Adrenal gland (tissue), 12 donors: ENCODE measurements around the gene TIMM50. TPM values are rescaled to one million over a fixed set of nuclear protein-coding genes. Genes with fewer than 3 reads are reported as not detected.
A peak's percentile ranks its signal among the peaks of the same experiment; 100 is the strongest.

ENCODE experiments used
- DNase-seq, 7 donors: peaks; one replicate each; pipeline ENCODE4 v3.0.0-alpha.2; 2019 to 2020
- H3K27ac ChIP-seq, 5 donors: fragments of 200-600 bp; sonication (generic) in 4 of 5; 1 replicate in 3 of 5; 2 replicates in 2 of 5; pipeline versions ENCODE4 v1.5.1 to v1.8.0; 2016 to 2020; ENCODE audit warnings: mild to moderate bottlenecking in 1 of 5
- H3K27me3 ChIP-seq: fragments of 200-600 bp; 2 replicates; pipeline ENCODE4 v1.8.0; 2021
- H3K36me3 ChIP-seq, 2 donors: fragments of 200-600 bp; replicated peaks in 1 of 2; 1 replicate in 1 of 2; 2 replicates in 1 of 2; pipeline versions ENCODE4 v1.5.1 to v1.8.0; 2018 to 2022
- H3K4me1 ChIP-seq, 2 donors: fragments of 200-600 bp; replicated peaks in 1 of 2; 1 replicate in 1 of 2; 2 replicates in 1 of 2; pipeline versions ENCODE4 v1.5.1 to v1.8.0; 2018 to 2021
- H3K4me3 ChIP-seq, 4 donors: fragments of 200-600 bp; sonication (generic) in 3 of 4; one replicate each; pipeline ENCODE4 v1.5.1; 2016 to 2018
- H3K9me3 ChIP-seq, 3 donors: fragments of 200-600 bp; sonication (generic) in 1 of 3; replicated peaks in 1 of 3; 1 replicate in 2 of 3; 2 replicates in 1 of 3; pipeline versions ENCODE4 v1.5.1 to v1.8.0; 2016 to 2021
- POLR2A ChIP-seq, 2 donors: fragments of 450-650 bp; IDR thresholded peaks; one replicate each; pipeline ENCODE4 v1.6.1; 2017; ENCODE audit warnings: antibody characterized with exemption in 2 of 2, mild to moderate bottlenecking in 2 of 2, moderate library complexity in 1 of 2
- WGBS, 4 donors: extraction: QIAGEN DNeasy Blood & Tissue Kit in 2 of 4; methylation state at CpG; one replicate each; pipeline versions ENCODE4 v1.1.5 to v1.1.7; 2013 to 2017; 5-methylcytosine and 5-hydroxymethylcytosine counted together
- intact Hi-C, 2 donors: fragments of 100-400 bp; cut with DNase I; formaldehyde crosslinking; loops; one replicate each; pipeline versions ENCODE4 v1.14.1 to v1.15.0; 2022 to 2023
- polyA plus RNA-seq, 3 donors: library from polyadenylated mRNA; stranded (reverse); fragments of 200-250 nt in 2 of 3; fragments of 350-450 nt in 1 of 3; fragmentation: Illumina TruSeq in 1 of 3; extraction: RNeasy Lipid Tissue Mini Kit (QIAGEN cat#74804) in 1 of 3; gene quantifications; one replicate each; pipeline ENCODE4 v1.2.3, GENCODE V29; 2013 to 2014
- total RNA-seq, 9 donors: library from RNA; depleted of rRNA in 4 of 9; stranded (reverse); fragments of >200 nt in 4 of 9; fragments of 120-200 nt in 1 of 9; fragmentation: NEBNext Ultra II Directional in 1 of 9; extraction: Animal tissue kit (Norgen Biotek cat#: 25700) in 1 of 9; gene quantifications; one replicate each; pipeline versions ENCODE4 v1.1.0 to v1.2.4, GENCODE V29; 2013 to 2023
- TF ChIP-seq, protein P1 (sequence below), 6 experiments: fragments of 450-650 bp in 4 of 6; fragments of 200-600 bp in 2 of 6; sonication (generic) in 1 of 6; IDR thresholded peaks; 1 replicate in 5 of 6; 2 replicates in 1 of 6; pipeline versions ENCODE4 v1.5.1 to v1.8.0; 2016 to 2021; ENCODE audit warnings: antibody characterized with exemption in 6 of 6, mild to moderate bottlenecking in 2 of 6, moderate library complexity in 1 of 6
- donor health status: healthy with polysubstance abuse.
- donor health status: Bipolar disorder and iron deficiency.
- donor health status: DM: yes; HTN: yes; CAD: no.
- donor health status: DM: no; HTN: no; CAD: no.
- donor health status: DM: no; HTN: no; CAD: no.
- donor health status: DM: yes; HTN: yes; CAD: no.

Gene TIMM50
- total and polyA plus RNA-seq, 12 donors = 52.8 to 147 (median 68.1) TPM

DNA sequence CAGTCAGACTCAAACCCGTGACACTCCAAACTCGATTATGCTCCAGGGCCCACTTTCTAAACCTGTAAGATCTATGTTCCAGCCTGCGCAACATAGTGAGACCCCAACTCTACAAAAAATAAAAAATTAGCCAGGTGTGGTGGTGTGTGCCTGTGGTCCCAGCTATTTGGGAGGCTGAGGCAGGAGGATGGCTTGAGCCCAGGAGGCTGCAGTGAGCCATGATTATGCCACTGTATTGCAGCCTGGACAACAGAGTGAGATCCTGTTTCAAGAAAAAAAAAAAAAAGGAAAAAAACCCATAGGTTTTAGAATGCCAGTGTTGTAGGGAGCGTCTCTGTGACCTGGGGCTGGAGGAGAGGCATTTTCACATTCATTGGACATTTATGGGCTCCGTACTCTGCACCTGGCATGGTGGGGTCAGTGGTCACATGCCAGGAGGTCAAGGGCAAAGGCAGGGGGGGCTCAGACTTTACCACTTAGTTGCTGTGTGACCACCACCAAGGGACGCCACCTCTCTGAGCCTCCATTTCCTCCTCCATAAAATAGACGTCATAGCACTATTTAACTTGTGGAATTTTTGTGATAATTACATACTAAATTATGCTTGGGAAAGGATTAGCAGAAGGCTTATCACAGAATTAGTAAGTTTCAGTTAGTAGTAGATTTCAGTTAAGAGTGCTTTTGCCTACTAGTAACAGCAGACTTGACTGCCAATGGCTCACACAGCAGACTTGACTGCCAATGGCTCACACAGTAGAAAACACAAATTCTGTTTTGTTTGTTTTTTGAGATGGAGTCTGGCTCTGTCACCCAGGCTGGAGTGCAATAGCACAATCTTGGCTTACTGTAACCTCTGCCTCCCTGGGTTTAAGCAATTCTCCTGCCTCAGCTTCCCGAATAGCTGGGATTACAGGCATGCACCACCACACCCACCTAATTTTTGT, 40.2 kb downstream of the TIMM50 start:
- no peak for DNase-seq
- no peaks in the 10 kb centered on the region for H3K36me3 ChIP-seq
- WGBS, 4 donors = 83 to 92% (median 87%) methylated on average over 8 of the region's 8 CpGs
- no peak overlapping the region for H3K4me3 ChIP-seq
- peaks cover 8% of the 10 kb centered on the region for H3K27me3 ChIP-seq
- intact Hi-C loops = no loop called here
- no peaks in the 10 kb centered on the region for H3K4me1 ChIP-seq
- H3K9me3 ChIP-seq = no peaks in the 10 kb centered on the region
- H3K27ac ChIP-seq = no peak overlapping the region
- TF ChIP-seq POLR2A (IDR thresholded peaks at IDR 0.05) = no peak
- TF ChIP-seq, protein P1, sequence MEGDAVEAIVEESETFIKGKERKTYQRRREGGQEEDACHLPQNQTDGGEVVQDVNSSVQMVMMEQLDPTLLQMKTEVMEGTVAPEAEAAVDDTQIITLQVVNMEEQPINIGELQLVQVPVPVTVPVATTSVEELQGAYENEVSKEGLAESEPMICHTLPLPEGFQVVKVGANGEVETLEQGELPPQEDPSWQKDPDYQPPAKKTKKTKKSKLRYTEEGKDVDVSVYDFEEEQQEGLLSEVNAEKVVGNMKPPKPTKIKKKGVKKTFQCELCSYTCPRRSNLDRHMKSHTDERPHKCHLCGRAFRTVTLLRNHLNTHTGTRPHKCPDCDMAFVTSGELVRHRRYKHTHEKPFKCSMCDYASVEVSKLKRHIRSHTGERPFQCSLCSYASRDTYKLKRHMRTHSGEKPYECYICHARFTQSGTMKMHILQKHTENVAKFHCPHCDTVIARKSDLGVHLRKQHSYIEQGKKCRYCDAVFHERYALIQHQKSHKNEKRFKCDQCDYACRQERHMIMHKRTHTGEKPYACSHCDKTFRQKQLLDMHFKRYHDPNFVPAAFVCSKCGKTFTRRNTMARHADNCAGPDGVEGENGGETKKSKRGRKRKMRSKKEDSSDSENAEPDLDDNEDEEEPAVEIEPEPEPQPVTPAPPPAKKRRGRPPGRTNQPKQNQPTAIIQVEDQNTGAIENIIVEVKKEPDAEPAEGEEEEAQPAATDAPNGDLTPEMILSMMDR (IDR thresholded peaks at IDR 0.05) = no peak

DNA sequence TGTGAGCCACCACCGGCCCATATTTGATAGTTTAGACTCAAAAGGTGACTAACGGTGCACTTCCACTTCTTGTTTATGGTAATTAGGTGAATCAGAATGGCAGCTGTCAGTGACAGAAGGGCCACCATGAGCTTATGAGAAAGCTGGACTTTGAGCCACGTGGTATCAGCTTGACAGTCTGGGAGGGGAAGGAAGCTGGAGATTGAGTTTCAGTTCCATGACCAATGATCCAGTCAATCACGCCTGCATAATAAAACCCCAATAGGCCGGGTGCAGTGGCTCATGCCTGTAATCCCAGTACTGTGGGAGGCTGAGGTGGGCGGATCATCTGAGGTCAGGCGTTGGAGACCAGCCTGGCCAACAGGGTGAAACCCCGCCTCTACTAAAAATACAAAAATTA, 43.9 kb downstream of the TIMM50 start:
- Histone ChIP-seq H3K36me3 (no peaks in the 10 kb centered on the region), H3K9me3 (no peaks in the 10 kb centered on the region), H3K4me1 (no peaks in the 10 kb centered on the region), H3K27me3 (no peaks in the 10 kb centered on the region), H3K4me3 (no peak overlapping the region), H3K27ac (no peak overlapping the region)
- WGBS, 4 donors = 80 to 94% (median 85%) methylated on average over 7 to 8 of the region's 8 CpGs
- no peak for DNase-seq
- no peak for TF ChIP-seq POLR2A (IDR thresholded peaks at IDR 0.05)
- TF ChIP-seq, protein P1 (IDR thresholded peaks at IDR 0.05) = no peak
- intact Hi-C loops = no loop called here

DNA sequence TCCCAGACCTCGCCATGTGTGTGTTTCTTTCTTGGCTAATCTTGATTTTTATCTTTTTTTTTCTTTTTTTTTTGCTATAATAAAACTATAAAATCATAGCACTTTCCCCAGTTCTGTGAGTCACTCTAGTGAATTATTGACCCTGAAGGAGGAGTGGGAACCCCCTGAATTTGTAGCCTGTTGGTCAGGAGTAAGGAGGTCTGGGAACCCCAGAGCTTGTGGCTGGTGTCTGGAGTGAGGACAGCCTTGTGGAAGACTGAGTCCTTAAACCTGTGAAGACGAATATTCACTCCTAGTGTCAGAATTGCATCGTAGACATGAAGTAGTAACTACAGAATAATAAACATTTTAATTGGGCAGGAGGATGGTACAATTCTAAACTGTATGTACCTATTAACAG, 44.6 kb downstream of the TIMM50 start:
- WGBS, 4 donors = 91 to 99% (median 96%) methylated on average over 3 of the region's 3 CpGs
- intact Hi-C loops = no loop called here

DNA sequence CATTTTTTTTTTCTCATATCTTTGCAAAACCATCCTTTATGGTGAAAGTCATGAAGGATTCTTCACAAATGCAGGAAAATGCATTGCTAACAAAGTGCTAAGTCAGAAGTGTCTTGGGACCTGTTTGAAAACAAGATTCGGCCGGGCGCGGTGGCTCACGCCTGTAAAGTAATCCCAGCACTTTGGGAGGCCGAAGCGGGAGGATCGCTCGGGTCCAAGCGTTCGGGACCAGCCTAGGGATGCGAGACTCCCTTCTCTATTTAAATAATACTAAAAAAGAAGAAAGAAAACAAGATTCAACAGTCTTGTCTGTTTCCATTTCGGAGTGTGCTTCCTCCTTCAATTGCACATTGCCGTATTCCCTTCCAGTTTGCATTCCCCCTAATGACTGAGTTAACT, 51.2 kb downstream of the TIMM50 start:
- no peaks in the 10 kb centered on the region for H3K9me3 ChIP-seq
- peak overlapping the region in 4 of 5 donors; percentile 74 to 91 (median 85) for H3K27ac ChIP-seq
- peak overlapping the region; percentile 13 to 90 (median 48) for H3K4me3 ChIP-seq
- H3K27me3 ChIP-seq = no peaks in the 10 kb centered on the region
- H3K4me1 ChIP-seq = peaks cover 9 to 17% of the 10 kb centered on the region in 2 donors
- TF ChIP-seq POLR2A (IDR thresholded peaks at IDR 0.05) = no peak
- H3K36me3 ChIP-seq = no peaks in the 10 kb centered on the region
- WGBS, 4 donors = 27 to 44% (median 37%) methylated on average over 14 of the region's 14 CpGs
- DNase-seq = no peak
- intact Hi-C loops = loop anchor here (5.0 to 10.0 kb wide), 3 partner anchors 57 to 87 kb away; partner anchors contain the start of gene SUPT5H (in 1 of the 2)

More for the DNA sequence above, 44.6 kb downstream of the TIMM50 start:
- H3K9me3 ChIP-seq = no peaks in the 10 kb centered on the region
- TF ChIP-seq, protein P1 (IDR thresholded peaks at IDR 0.05) = no peak
- TF ChIP-seq POLR2A (IDR thresholded peaks at IDR 0.05) = no peak
- DNase-seq = no peak
- no peaks in the 10 kb centered on the region for H3K36me3 ChIP-seq
- no peak overlapping the region for H3K4me3 ChIP-seq
- H3K4me1 ChIP-seq = no peaks in the 10 kb centered on the region
- no peaks in the 10 kb centered on the region for H3K27me3 ChIP-seq
- H3K27ac ChIP-seq = no peak overlapping the region
